H7 (cell line): Measurements from ENCODE around the gene FOXA3. TPM values are rescaled to one million over a fixed set of nuclear protein-coding genes. Genes with fewer than 3 reads are reported as not detected.

Experiments
- DNase-seq: peaks from one replicate; pipeline ENCODE4 v3.0.0; 2012
- H3K27me3 ChIP-seq: 2 replicates; pipeline ENCODE4 v1.6.0; 2011; ENCODE audit warnings: mild to moderate bottlenecking, low read length; ENCODE audit not compliant: control insufficient read depth, insufficient read depth
- H3K36me3 ChIP-seq: replicated peaks from 2 replicates; pipeline ENCODE4 v1.5.1; 2011; ENCODE audit warnings: low read length; ENCODE audit not compliant: control insufficient read depth, insufficient read depth
- H3K4me3 ChIP-seq: 2 replicates; pipeline ENCODE4 v1.5.1; 2011; ENCODE audit warnings: low read depth, mild to moderate bottlenecking, control low read depth, low read length, moderate library complexity; ENCODE audit not compliant: insufficient read depth
- total RNA-seq: library from RNA; depleted of rRNA; stranded (reverse); fragments of >200 nt; shearing (Covaris generic); gene quantifications from 2 replicates; pipeline ENCODE4 v1.2.3, GENCODE V29; 2014; rRNA removed

FOXA3 gene
- 13.4 and 15.1 TPM in 2 replicates for total RNA-seq

GRCh38 chr19:45863840-45864628 is at the start of gene FOXA3:
TSS of gene FOXA3 (plus strand) at chr19:45864326. CDS start at chr19:45864457, 131 bp downstream.
- Histone ChIP-seq H3K36me3 (no peaks in the 10 kb centered on the region; the same call in 1 of the 2 replicates), H3K4me3 (peak within 1 kb of the TSS; percentile 78), H3K27me3 (no peaks in the 10 kb centered on the region; the same call in 1 of the 2 replicates)
- peak; percentile 98 for DNase-seq

- H3K36me3 ChIP-seq = peaks cover 4% of the 10 kb centered on the region
- DNase-seq = peak; percentile 85
- no peaks in the 10 kb centered on the region; the same call in 1 of the 2 replicates for H3K27me3 ChIP-seq
- peak within 1 kb of the TSS; percentile 78 for H3K4me3 ChIP-seq
These were observed 49.2 kb upstream of the FOXA3 start, which contains the start of gene RSPH6A for GRCh38 chr19:45814851-45815480. TSS of gene RSPH6A (minus strand) at chr19:45815308. CDS start at chr19:45815176, 132 bp downstream.

- Histone ChIP-seq H3K4me3 (peak overlapping the region; percentile 78), H3K27me3 (no peaks in the 10 kb centered on the region; the same call in 1 of the 2 replicates), H3K36me3 (peaks cover 6% of the 10 kb centered on the region)
- peak; percentile 97 for DNase-seq
These were observed 48.5 kb upstream of the FOXA3 start for GRCh38 chr19:45815481-45816216.

GRCh38 chr19:45816236-45817009 is 47.7 kb upstream of the FOXA3 start:
- peak; percentile 80 for DNase-seq
- H3K36me3 ChIP-seq = peaks cover 6% of the 10 kb centered on the region
- H3K27me3 ChIP-seq = no peaks in the 10 kb centered on the region; the same call in 1 of the 2 replicates
- peak overlapping the region; percentile 78 for H3K4me3 ChIP-seq

GRCh38 chr19:45817010-45817724 is 47.0 kb upstream of the FOXA3 start:
- Histone ChIP-seq H3K4me3 (peak overlapping the region; percentile 78), H3K27me3 (no peaks in the 10 kb centered on the region; the same call in 1 of the 2 replicates), H3K36me3 (peaks cover 6% of the 10 kb centered on the region)

GRCh38 chr19:45817725-45818301 is 46.3 kb upstream of the FOXA3 start:
- H3K4me3 ChIP-seq = peak overlapping the region; percentile 8; the same call in 1 of the 2 replicates
- DNase-seq = peak; percentile 87

More at GRCh38 chr19:45817010-45817724, 47.0 kb upstream of the FOXA3 start:
- peak; percentile 98 for DNase-seq

GRCh38 chr19:45819769-45820168 is 44.4 kb upstream of the FOXA3 start:
- Histone ChIP-seq H3K4me3 (no peak overlapping the region), H3K27me3 (no peaks in the 10 kb centered on the region; the same call in 1 of the 2 replicates), H3K36me3 (peaks cover 20% of the 10 kb centered on the region)
- peak; percentile 30 for DNase-seq

More at GRCh38 chr19:45817725-45818301, 46.3 kb upstream of the FOXA3 start:
- H3K27me3 ChIP-seq = no peaks in the 10 kb centered on the region; the same call in 1 of the 2 replicates
- peaks cover 7% of the 10 kb centered on the region for H3K36me3 ChIP-seq

- H3K36me3 ChIP-seq = peaks cover 26% of the 10 kb centered on the region
- peak; percentile 63 for DNase-seq
- no peaks in the 10 kb centered on the region for H3K27me3 ChIP-seq
- no peak overlapping the region for H3K4me3 ChIP-seq
These were observed 43.6 kb upstream of the FOXA3 start for GRCh38 chr19:45820413-45821102.

- H3K27me3 ChIP-seq = no peaks in the 10 kb centered on the region
- DNase-seq = peak; percentile 50
- H3K36me3 ChIP-seq = peaks cover 30% of the 10 kb centered on the region
- H3K4me3 ChIP-seq = no peak overlapping the region
These were observed 43.0 kb upstream of the FOXA3 start for GRCh38 chr19:45821103-45821521.

GRCh38 chr19:45821570-45821969 is 42.6 kb upstream of the FOXA3 start:
- H3K36me3 ChIP-seq = peaks cover 35% of the 10 kb centered on the region

GRCh38 chr19:45822716-45823115 is 41.4 kb upstream of the FOXA3 start:
- no peak for DNase-seq
- H3K36me3 ChIP-seq = peaks cover 43% of the 10 kb centered on the region
- no peak overlapping the region for H3K4me3 ChIP-seq
- no peaks in the 10 kb centered on the region for H3K27me3 ChIP-seq

More at GRCh38 chr19:45821570-45821969, 42.6 kb upstream of the FOXA3 start:
- peak; percentile 39 for DNase-seq
- Histone ChIP-seq H3K27me3 (no peaks in the 10 kb centered on the region), H3K4me3 (no peak overlapping the region)

GRCh38 chr19:45823182-45823581 is 40.9 kb upstream of the FOXA3 start:
- Histone ChIP-seq H3K4me3 (no peak overlapping the region), H3K36me3 (peaks cover 44% of the 10 kb centered on the region), H3K27me3 (no peaks in the 10 kb centered on the region)
- DNase-seq = no peak
